ENCODE measurements around the gene SDHB.

- TF ChIP-seq, protein P1, sequence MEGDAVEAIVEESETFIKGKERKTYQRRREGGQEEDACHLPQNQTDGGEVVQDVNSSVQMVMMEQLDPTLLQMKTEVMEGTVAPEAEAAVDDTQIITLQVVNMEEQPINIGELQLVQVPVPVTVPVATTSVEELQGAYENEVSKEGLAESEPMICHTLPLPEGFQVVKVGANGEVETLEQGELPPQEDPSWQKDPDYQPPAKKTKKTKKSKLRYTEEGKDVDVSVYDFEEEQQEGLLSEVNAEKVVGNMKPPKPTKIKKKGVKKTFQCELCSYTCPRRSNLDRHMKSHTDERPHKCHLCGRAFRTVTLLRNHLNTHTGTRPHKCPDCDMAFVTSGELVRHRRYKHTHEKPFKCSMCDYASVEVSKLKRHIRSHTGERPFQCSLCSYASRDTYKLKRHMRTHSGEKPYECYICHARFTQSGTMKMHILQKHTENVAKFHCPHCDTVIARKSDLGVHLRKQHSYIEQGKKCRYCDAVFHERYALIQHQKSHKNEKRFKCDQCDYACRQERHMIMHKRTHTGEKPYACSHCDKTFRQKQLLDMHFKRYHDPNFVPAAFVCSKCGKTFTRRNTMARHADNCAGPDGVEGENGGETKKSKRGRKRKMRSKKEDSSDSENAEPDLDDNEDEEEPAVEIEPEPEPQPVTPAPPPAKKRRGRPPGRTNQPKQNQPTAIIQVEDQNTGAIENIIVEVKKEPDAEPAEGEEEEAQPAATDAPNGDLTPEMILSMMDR (IDR thresholded peaks at IDR 0.05), result no peak
- TF ChIP-seq POLR2A (IDR thresholded peaks at IDR 0.05) (no peak), POLR2AphosphoS5 (IDR thresholded peaks at IDR 0.05) (no peak)
Observed at GRCh38 chr1:17082761-17083160, 28.9 kb upstream of the SDHB start.

All from prostate gland (tissue), 2 donors.